ENCODE data around the gene DLG2. TPM values are rescaled to one million over a fixed set of nuclear protein-coding genes. Genes with fewer than 3 reads are reported as not detected.
"Not testable (repeated sequence)": the region's sequence is repeated elsewhere in the genome, so short reads cannot be mapped to it uniquely, and the experiment has no call there.

Gene DLG2
- total RNA-seq, 1 experiment from 2014 or later, result 2.7 TPM

GRCh38 chr11:84865257-84865656 lies 761.9 kb downstream of the DLG2 start:
- no peak overlapping the region for H3K9ac ChIP-seq (ENCODE audit: low read length)
- H2AFZ ChIP-seq (ENCODE audit: low read length), result no peak overlapping the region
- no peaks in the 10 kb centered on the region for H3K9me2 ChIP-seq (replicated peaks; ENCODE audit: insufficient read depth, low read length)
- no peaks in the 10 kb centered on the region for H3K36me3 ChIP-seq (ENCODE audit: insufficient read depth, low read length)
- H3K4me3 ChIP-seq (ENCODE audit: low read length), result no peak overlapping the region
- peaks cover 3% of the 10 kb centered on the region; the same call in 1 of the 2 replicates for H3K27me3 ChIP-seq (ENCODE audit: low read length)
- no peaks in the 10 kb centered on the region for H3K4me1 ChIP-seq (ENCODE audit: low read length)
- DNase-seq, result no peak
- H3K79me2 ChIP-seq (ENCODE audit: low read length), result no peaks in the 10 kb centered on the region
- H3K27ac ChIP-seq (ENCODE audit: low read length), result no peak overlapping the region
- no peaks in the 10 kb centered on the region for H4K20me1 ChIP-seq (ENCODE audit: insufficient read depth, low read depth, low read length)
- no peaks in the 10 kb centered on the region for H3K9me3 ChIP-seq (ENCODE audit: low read length)
- no peak overlapping the region for H3K4me2 ChIP-seq (ENCODE audit: low read depth, low read length, poor library complexity, severe bottlenecking)

DNA sequence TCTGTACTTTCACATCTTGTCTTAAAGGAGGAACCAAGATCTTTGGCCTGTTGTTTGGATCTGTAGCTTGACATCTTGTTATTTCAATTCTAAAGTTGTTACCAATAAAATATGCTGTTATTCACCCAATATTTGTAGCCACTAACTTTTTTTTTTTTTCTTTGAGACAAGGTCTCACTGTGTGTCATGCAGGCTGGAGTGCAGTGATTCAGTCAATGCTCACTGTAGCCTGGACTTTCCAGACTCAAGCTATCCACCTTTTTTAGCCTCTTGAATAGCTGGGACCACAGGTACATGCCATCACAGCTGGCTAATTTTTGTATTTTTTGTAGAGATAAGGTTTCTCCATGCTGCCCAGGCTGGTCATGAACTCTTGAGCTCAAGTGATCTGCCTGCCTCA lies 769.4 kb downstream of the DLG2 start:
- DNase-seq, result no peak
- H3K79me2 ChIP-seq (ENCODE audit: low read length), result no peaks in the 10 kb centered on the region
- H3K4me3 ChIP-seq (ENCODE audit: low read length), result no peak overlapping the region
- H3K9ac ChIP-seq (ENCODE audit: low read length), result no peak overlapping the region
- no peaks in the 10 kb centered on the region for H4K20me1 ChIP-seq (ENCODE audit: insufficient read depth, low read depth, low read length)
- H3K9me2 ChIP-seq (replicated peaks; ENCODE audit: insufficient read depth, low read length), result no peaks in the 10 kb centered on the region
- no peaks in the 10 kb centered on the region for H3K4me1 ChIP-seq (ENCODE audit: low read length)
- H3K27me3 ChIP-seq (ENCODE audit: low read length), result no peaks in the 10 kb centered on the region
- no peak overlapping the region for H2AFZ ChIP-seq (ENCODE audit: low read length)
- H3K36me3 ChIP-seq (ENCODE audit: insufficient read depth, low read length), result no peaks in the 10 kb centered on the region
- no peak overlapping the region for H3K27ac ChIP-seq (ENCODE audit: low read length)
- H3K9me3 ChIP-seq (ENCODE audit: low read length), result no peaks in the 10 kb centered on the region
- no peak overlapping the region for H3K4me2 ChIP-seq (ENCODE audit: low read depth, low read length, poor library complexity, severe bottlenecking)

DNA sequence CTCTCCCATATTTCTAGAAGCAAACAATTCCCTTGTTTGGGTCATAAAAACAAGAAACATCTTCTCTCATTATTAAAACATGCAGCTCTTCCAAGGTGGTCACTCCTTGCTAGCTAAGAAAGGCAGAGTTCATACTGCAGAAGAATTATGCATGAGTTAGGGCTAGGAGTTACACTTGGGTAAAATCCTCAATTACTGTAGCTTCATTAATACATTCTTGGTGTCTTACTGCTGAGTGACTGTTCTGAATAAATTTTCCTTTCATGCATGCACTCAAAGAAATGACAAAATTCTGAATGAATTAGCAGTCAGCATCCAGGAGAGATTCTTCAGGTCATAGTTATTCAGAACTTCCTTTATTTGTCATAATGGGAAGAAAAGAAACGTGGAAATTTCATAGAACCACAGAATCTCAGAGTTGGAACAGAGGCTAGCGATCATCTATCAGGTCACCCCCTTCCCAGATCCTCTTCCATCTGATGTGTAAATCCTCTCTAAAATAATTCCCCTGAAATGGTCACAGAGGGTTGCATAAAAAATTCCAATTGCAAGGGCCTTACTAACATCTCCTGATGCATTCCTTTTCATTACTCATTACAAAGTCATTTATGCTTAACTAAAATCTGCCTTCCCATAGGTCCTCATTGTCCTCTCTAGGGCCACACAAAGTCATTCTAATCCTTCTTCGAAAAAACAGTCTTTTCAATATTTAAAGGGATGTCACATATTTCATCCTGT lies 771.5 kb downstream of the DLG2 start:
- Histone ChIP-seq H4K20me1 (ENCODE audit: insufficient read depth, low read depth, low read length) (no peaks in the 10 kb centered on the region), H3K27me3 (ENCODE audit: low read length) (no peaks in the 10 kb centered on the region), H3K36me3 (ENCODE audit: insufficient read depth, low read length) (no peaks in the 10 kb centered on the region), H3K4me2 (ENCODE audit: low read depth, low read length, poor library complexity, severe bottlenecking) (no peak overlapping the region), H3K27ac (ENCODE audit: low read length) (no peak overlapping the region), H3K4me3 (ENCODE audit: low read length) (no peak overlapping the region), H2AFZ (ENCODE audit: low read length) (no peak overlapping the region), H3K79me2 (ENCODE audit: low read length) (no peaks in the 10 kb centered on the region), H3K9me2 (replicated peaks; ENCODE audit: insufficient read depth, low read length) (0 out of 2 replicates have a peak, but pooled peaks cover 7% of the 10 kb centered on the region), H3K9me3 (ENCODE audit: low read length) (peaks cover 4% of the 10 kb centered on the region; the same call in 1 of the 2 replicates), H3K9ac (ENCODE audit: low read length) (no peak overlapping the region), H3K4me1 (ENCODE audit: low read length) (no peaks in the 10 kb centered on the region)
- DNase-seq, result no peak

- no peak overlapping the region for H3K4me2 ChIP-seq (ENCODE audit: low read depth, low read length, poor library complexity, severe bottlenecking)
- no peak for DNase-seq
- no peaks in the 10 kb centered on the region for H3K79me2 ChIP-seq (ENCODE audit: low read length)
- no peak overlapping the region for H3K9ac ChIP-seq (ENCODE audit: low read length)
- 0 out of 2 replicates have a peak, but pooled peaks cover 7% of the 10 kb centered on the region for H3K9me2 ChIP-seq (replicated peaks; ENCODE audit: insufficient read depth, low read length)
- H3K36me3 ChIP-seq (ENCODE audit: insufficient read depth, low read length), result no peaks in the 10 kb centered on the region
- no peak overlapping the region for H3K27ac ChIP-seq (ENCODE audit: low read length)
- no peaks in the 10 kb centered on the region for H4K20me1 ChIP-seq (ENCODE audit: insufficient read depth, low read depth, low read length)
- H2AFZ ChIP-seq (ENCODE audit: low read length), result no peak overlapping the region
- no peaks in the 10 kb centered on the region for H3K27me3 ChIP-seq (ENCODE audit: low read length)
- no peaks in the 10 kb centered on the region for H3K4me1 ChIP-seq (ENCODE audit: low read length)
- H3K9me3 ChIP-seq (ENCODE audit: low read length), result peaks cover 4% of the 10 kb centered on the region; the same call in 1 of the 2 replicates
- H3K4me3 ChIP-seq (ENCODE audit: low read length), result no peak overlapping the region
These were observed 772.7 kb downstream of the DLG2 start for GRCh38 chr11:84854498-84854880.

- H2AFZ ChIP-seq (ENCODE audit: low read length), result no peak overlapping the region
- no peak for DNase-seq
These were observed 773.2 kb downstream of the DLG2 start for GRCh38 chr11:84853841-84854497.

DNA sequence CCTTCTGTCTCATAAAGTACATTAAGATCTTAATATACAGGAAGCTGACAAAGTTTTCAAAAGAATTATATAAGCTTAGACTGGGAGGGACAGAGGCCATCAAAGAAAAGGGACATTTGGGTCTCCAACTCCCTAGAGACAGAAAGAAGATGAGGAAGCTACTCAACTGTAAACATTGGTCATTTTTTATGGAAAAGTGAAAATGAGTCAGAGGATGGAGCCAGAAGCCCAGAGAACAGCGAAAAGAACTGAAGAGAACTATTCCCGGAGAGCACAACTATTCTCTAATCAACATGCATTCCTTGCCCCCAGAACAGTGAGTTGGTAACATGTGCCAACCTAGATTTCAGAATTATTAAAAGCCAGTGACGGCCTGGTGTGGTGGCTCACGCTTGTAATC lies 779.3 kb downstream of the DLG2 start:
- Histone ChIP-seq H4K20me1 (ENCODE audit: insufficient read depth, low read depth, low read length) (no peaks in the 10 kb centered on the region), H3K4me2 (ENCODE audit: low read depth, low read length, poor library complexity, severe bottlenecking) (no peak overlapping the region), H2AFZ (ENCODE audit: low read length) (no peak overlapping the region), H3K36me3 (ENCODE audit: insufficient read depth, low read length) (no peaks in the 10 kb centered on the region), H3K9me2 (replicated peaks; ENCODE audit: insufficient read depth, low read length) (0 out of 2 replicates have a peak, but pooled peaks cover 7% of the 10 kb centered on the region), H3K9me3 (ENCODE audit: low read length) (peaks cover 4% of the 10 kb centered on the region; the same call in 1 of the 2 replicates), H3K4me1 (ENCODE audit: low read length) (no peaks in the 10 kb centered on the region), H3K27me3 (ENCODE audit: low read length) (no peaks in the 10 kb centered on the region), H3K79me2 (ENCODE audit: low read length) (no peaks in the 10 kb centered on the region), H3K4me3 (ENCODE audit: low read length) (no peak overlapping the region), H3K27ac (ENCODE audit: low read length) (no peak overlapping the region), H3K9ac (ENCODE audit: low read length) (no peak overlapping the region)
- no peak for DNase-seq

More at GRCh38 chr11:84853841-84854497, 773.2 kb downstream of the DLG2 start:
- no peak overlapping the region for H3K4me3 ChIP-seq (ENCODE audit: low read length)
- no peaks in the 10 kb centered on the region for H3K27me3 ChIP-seq (ENCODE audit: low read length)
- H3K36me3 ChIP-seq (ENCODE audit: insufficient read depth, low read length), result no peaks in the 10 kb centered on the region
- no peak overlapping the region for H3K27ac ChIP-seq (ENCODE audit: low read length)
- no peaks in the 10 kb centered on the region for H3K4me1 ChIP-seq (ENCODE audit: low read length)
- no peak overlapping the region for H3K9ac ChIP-seq (ENCODE audit: low read length)
- peaks cover 4% of the 10 kb centered on the region; the same call in 1 of the 2 replicates for H3K9me3 ChIP-seq (ENCODE audit: low read length)
- H3K4me2 ChIP-seq (ENCODE audit: low read depth, low read length, poor library complexity, severe bottlenecking), result no peak overlapping the region
- H3K79me2 ChIP-seq (ENCODE audit: low read length), result no peaks in the 10 kb centered on the region
- 0 out of 2 replicates have a peak, but pooled peaks cover 7% of the 10 kb centered on the region for H3K9me2 ChIP-seq (replicated peaks; ENCODE audit: insufficient read depth, low read length)
- H4K20me1 ChIP-seq (ENCODE audit: insufficient read depth, low read depth, low read length), result no peaks in the 10 kb centered on the region

- DNase-seq; H3K36me3 ChIP-seq (ENCODE audit: insufficient read depth, low read length): not testable (repeated sequence)
These were observed 786.9 kb downstream of the DLG2 start for GRCh38 chr11:84840201-84840600.

GRCh38 chr11:84837402-84838069 lies 789.6 kb downstream of the DLG2 start:
- Histone ChIP-seq H3K4me2 (ENCODE audit: low read depth, low read length, poor library complexity, severe bottlenecking) (no peak overlapping the region), H2AFZ (ENCODE audit: low read length) (no peak overlapping the region), H3K27me3 (ENCODE audit: low read length) (0 out of 2 replicates have a peak, but pooled peaks cover 3% of the 10 kb centered on the region), H3K4me1 (ENCODE audit: low read length) (no peaks in the 10 kb centered on the region), H3K9ac (ENCODE audit: low read length) (no peak overlapping the region), H3K27ac (ENCODE audit: low read length) (no peak overlapping the region), H4K20me1 (ENCODE audit: insufficient read depth, low read depth, low read length) (no peaks in the 10 kb centered on the region), H3K4me3 (ENCODE audit: low read length) (no peak overlapping the region), H3K36me3 (ENCODE audit: insufficient read depth, low read length) (no peaks in the 10 kb centered on the region), H3K79me2 (ENCODE audit: low read length) (no peaks in the 10 kb centered on the region), H3K9me2 (replicated peaks; ENCODE audit: insufficient read depth, low read length) (no peaks in the 10 kb centered on the region), H3K9me3 (ENCODE audit: low read length) (no peaks in the 10 kb centered on the region)
- DNase-seq, result no peak

More at GRCh38 chr11:84840201-84840600, 786.9 kb downstream of the DLG2 start:
- H3K27me3 ChIP-seq (ENCODE audit: low read length); H3K79me2 ChIP-seq (ENCODE audit: low read length); H3K27ac ChIP-seq (ENCODE audit: low read length); H3K9me3 ChIP-seq (ENCODE audit: low read length); H3K4me1 ChIP-seq (ENCODE audit: low read length); H3K4me2 ChIP-seq (ENCODE audit: low read depth, low read length, poor library complexity, severe bottlenecking); H4K20me1 ChIP-seq (ENCODE audit: insufficient read depth, low read depth, low read length); H3K9me2 ChIP-seq (replicated peaks; ENCODE audit: insufficient read depth, low read length); H2AFZ ChIP-seq (ENCODE audit: low read length); H3K4me3 ChIP-seq (ENCODE audit: low read length); H3K9ac ChIP-seq (ENCODE audit: low read length): not testable (repeated sequence)

Data from Karpas-422 (cell line).